Left lung (tissue), 10 donors: ENCODE results near the gene AVL9. TPM values are rescaled to one million over a fixed set of nuclear protein-coding genes. Genes with fewer than 3 reads are reported as not detected.
A peak's percentile ranks its signal among the peaks of the same experiment; 100 is the strongest.

ENCODE experiments used
- ATAC-seq: fragments of 200-7000 bp; cut with Tn5 transposase; one replicate; pipeline ENCODE4 v1.9.1; 2020; ENCODE audit warnings: moderate library complexity
- DNase-seq, 4 donors: peaks; one replicate each; pipeline ENCODE4 v3.0.0-alpha.2; 2013 to 2020
- H3K27ac ChIP-seq, 2 donors: fragments of 200-600 bp; sonication (generic) in 1 of 2; one replicate each; pipeline versions ENCODE4 v1.5.0 to v1.8.0; 2020 to 2021
- H3K27me3 ChIP-seq, 2 donors: fragments of 200-600 bp; sonication (generic) in 1 of 2; one replicate each; pipeline versions ENCODE4 v1.5.0 to v1.8.0; 2020 to 2021
- H3K36me3 ChIP-seq, 2 donors: fragments of 200-600 bp; sonication (generic) in 1 of 2; one replicate each; pipeline versions ENCODE4 v1.5.0 to v1.8.0; 2020 to 2021
- H3K4me1 ChIP-seq, 2 donors: fragments of 200-600 bp; one replicate each; pipeline ENCODE4 v1.8.0; 2021
- H3K4me3 ChIP-seq, 2 donors: fragments of 200-600 bp; sonication (generic) in 1 of 2; one replicate each; pipeline versions ENCODE4 v1.5.0 to v1.8.0; 2020 to 2021; ENCODE audit warnings: mild to moderate bottlenecking in 1 of 2
- H3K9me3 ChIP-seq, 2 donors: fragments of 200-600 bp; sonication (generic) in 1 of 2; one replicate each; pipeline versions ENCODE4 v1.5.0 to v1.8.0; 2020 to 2021
- CTCF ChIP-seq, 2 donors: fragments of 200-600 bp; sonication (generic) in 1 of 2; IDR thresholded peaks; one replicate each; pipeline versions ENCODE4 v1.5.0 to v1.8.0; 2021; ENCODE audit warnings: antibody characterized with exemption in 2 of 2
- intact Hi-C, 2 donors: fragments of 100-400 bp; cut with DNase I; formaldehyde crosslinking; loops; one replicate each; pipeline versions ENCODE4 v1.11.2 to v1.14.2; 2022
- polyA plus RNA-seq, 6 donors: library from polyadenylated mRNA; unstranded; fragments of 120-200 nt; gene quantifications; one replicate each; pipeline ENCODE4 v1.2.1, GENCODE V29; 2013; ENCODE audit not compliant: insufficient read length in 6 of 6
- total RNA-seq, 2 donors: library from RNA; stranded (reverse); fragmentation: NEBNext Ultra II Directional; extraction: Animal tissue kit (Norgen Biotek cat#: 25700); gene quantifications; one replicate each; pipeline ENCODE4 v1.2.1, GENCODE V29; 2021
- donor health status: DM: no; HTN: yes; CAD: no.
- donor health status: DM: no; HTN: no; CAD: no.

The AVL9 gene
- total and polyA plus RNA-seq, 8 donors, result 27.6 to 44.2 (median 30.8) TPM

- peak; percentile 69 for ATAC-seq
- intact Hi-C loops, result no loop called here
- Histone ChIP-seq H3K4me3 (no peak overlapping the region), H3K9me3 (no peaks in the 10 kb centered on the region), H3K27me3 (no peaks in the 10 kb centered on the region), H3K36me3 (peaks cover 0 to 6% of the 10 kb centered on the region in 2 donors), H3K27ac (no peak overlapping the region), H3K4me1 (peaks cover 0 to 18% of the 10 kb centered on the region in 2 donors)
- no peak for TF ChIP-seq CTCF (IDR thresholded peaks at IDR 0.05)
- DNase-seq, result no peak
Measured at GRCh38 chr7:32532716-32533115, 37.4 kb downstream of the AVL9 start.

DNA sequence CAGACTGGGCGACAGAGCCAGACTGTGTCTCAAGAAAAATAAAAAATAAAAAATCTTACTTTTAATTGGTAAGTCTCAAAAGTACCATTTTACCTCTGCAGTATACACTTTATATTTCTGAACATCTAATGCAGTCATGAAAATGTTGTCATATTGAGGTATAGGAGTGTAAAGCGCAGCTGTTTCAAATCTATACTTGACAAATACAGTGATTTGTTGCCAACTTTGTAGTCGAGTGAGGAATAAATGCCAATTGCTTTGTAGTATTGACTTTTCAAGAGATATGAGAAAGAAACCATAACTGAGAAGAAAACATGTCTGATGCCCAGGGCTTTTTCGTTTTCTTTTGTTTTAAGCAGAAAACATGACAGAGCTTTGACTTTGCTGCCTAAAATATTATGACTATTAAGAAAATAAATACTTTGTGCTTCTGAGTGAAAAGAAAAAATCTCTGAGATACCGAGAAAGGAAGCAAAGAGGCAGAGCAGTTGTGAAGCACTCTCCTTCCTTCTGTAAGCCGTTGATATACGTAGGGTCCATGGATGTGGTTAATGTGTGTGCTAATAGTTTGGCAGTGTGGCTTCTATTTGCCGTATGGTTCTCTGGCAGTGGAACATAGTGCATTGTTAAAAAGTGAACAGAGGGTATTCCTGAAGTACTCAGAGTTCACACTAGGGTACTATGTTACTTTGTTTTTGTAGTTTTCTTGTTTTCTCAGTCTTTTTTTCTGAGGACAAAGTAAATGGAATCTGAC, 38.2 kb downstream of the AVL9 start:
- Histone ChIP-seq H3K9me3 (no peaks in the 10 kb centered on the region), H3K4me3 (no peak overlapping the region), H3K27ac (peak overlapping the region in 1 of 2 donors; percentile 1), H3K27me3 (no peaks in the 10 kb centered on the region), H3K4me1 (peaks cover 0 to 18% of the 10 kb centered on the region in 2 donors), H3K36me3 (peaks cover 0 to 6% of the 10 kb centered on the region in 2 donors)
- ATAC-seq, result peak; percentile 57
- no peak for TF ChIP-seq CTCF (IDR thresholded peaks at IDR 0.05)
- DNase-seq, result peak in 2 of 4 donors; percentile 10 to 33
- intact Hi-C loops, result no loop called here

DNA sequence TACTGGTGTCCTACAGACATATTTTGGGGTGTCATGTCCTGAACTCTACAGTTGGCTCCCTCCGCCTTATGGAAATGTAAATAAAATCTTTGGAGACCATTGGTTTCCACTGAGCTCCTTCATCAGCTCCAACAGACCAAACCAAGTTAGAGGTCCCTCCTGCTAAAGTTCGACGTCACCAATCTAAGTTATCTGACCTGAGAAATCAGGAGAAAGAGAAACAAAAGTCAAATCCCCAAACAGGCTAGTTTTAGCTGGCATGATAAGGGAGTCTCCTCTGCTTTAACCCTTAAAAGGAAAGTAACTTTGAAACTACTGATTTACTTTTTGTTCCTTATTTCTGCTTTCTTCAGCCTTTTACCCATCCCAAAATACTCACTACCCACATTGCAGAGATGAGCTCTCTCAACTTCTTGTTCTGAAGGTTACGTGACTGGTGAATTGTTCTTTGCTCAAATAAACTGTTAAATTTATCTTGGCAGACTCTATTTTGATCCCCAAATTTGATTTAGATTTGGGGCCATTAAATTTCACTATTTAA, 39.9 kb downstream of the AVL9 start:
- TF ChIP-seq CTCF (IDR thresholded peaks at IDR 0.05), result no peak
- DNase-seq (no peak), ATAC-seq (no peak)
- no peak overlapping the region for H3K4me3 ChIP-seq
- H3K36me3 ChIP-seq, result peaks cover 0 to 6% of the 10 kb centered on the region in 2 donors
- intact Hi-C loops, result no loop called here
- H3K9me3 ChIP-seq, result no peaks in the 10 kb centered on the region
- no peaks in the 10 kb centered on the region for H3K27me3 ChIP-seq
- no peak overlapping the region for H3K27ac ChIP-seq
- H3K4me1 ChIP-seq, result peaks cover 0 to 18% of the 10 kb centered on the region in 2 donors

GRCh38 chr7:32536016-32536415, 40.7 kb downstream of the AVL9 start:
- no peaks in the 10 kb centered on the region for H3K27me3 ChIP-seq
- H3K4me1 ChIP-seq, result peaks cover 0 to 18% of the 10 kb centered on the region in 2 donors
- ATAC-seq (no peak), DNase-seq (no peak)
- no peak for TF ChIP-seq CTCF (IDR thresholded peaks at IDR 0.05)
- no peak overlapping the region for H3K27ac ChIP-seq
- intact Hi-C loops, result no loop called here
- H3K4me3 ChIP-seq, result no peak overlapping the region
- no peaks in the 10 kb centered on the region for H3K9me3 ChIP-seq
- H3K36me3 ChIP-seq, result peaks cover 0 to 6% of the 10 kb centered on the region in 2 donors

DNA sequence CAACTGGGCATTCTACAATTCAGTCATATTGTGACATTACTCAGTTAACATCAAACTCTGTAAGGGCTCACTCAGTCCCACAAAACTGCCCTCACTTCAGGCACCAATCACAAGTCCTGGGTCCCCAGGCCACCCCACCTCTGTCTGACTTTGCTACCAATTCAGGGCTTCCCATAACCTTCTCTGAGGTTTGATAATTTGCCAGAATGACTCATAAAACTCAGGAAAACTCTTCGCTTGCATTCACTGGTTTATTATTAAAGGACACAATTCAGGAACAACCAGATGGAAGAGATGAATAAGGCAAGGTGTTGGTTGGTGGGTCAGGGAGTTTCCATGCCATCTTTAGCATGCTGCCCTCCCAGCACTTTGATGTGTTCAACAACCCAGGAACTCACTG, 41.3 kb downstream of the AVL9 start:
- no peak overlapping the region for H3K4me3 ChIP-seq

More for the DNA sequence above, 41.3 kb downstream of the AVL9 start:
- Histone ChIP-seq H3K4me1 (peaks cover 0 to 18% of the 10 kb centered on the region in 2 donors), H3K36me3 (peaks cover 0 to 5% of the 10 kb centered on the region in 2 donors), H3K9me3 (no peaks in the 10 kb centered on the region), H3K27ac (peak overlapping the region in 1 of 2 donors; percentile 18), H3K27me3 (no peaks in the 10 kb centered on the region)
- peak; percentile 19 for ATAC-seq
- TF ChIP-seq CTCF (IDR thresholded peaks at IDR 0.05), result no peak
- no peak for DNase-seq
- intact Hi-C loops, result no loop called here
